Renal pelvis (tissue), 4 donors: ENCODE measurements around the gene CAMTA1. TPM values are rescaled to one million over a fixed set of nuclear protein-coding genes. Genes with fewer than 3 reads are reported as not detected.

Source experiments
- DNase-seq: peaks from one replicate; pipeline ENCODE4 v3.0.0-alpha.2; 2013
- polyA plus RNA-seq, 3 donors: library from polyadenylated mRNA; unstranded; fragments of 120-200 nt; gene quantifications; one replicate each; pipeline ENCODE4 v1.2.1, GENCODE V29; 2013; ENCODE audit not compliant: insufficient read length in 3 of 3

Gene CAMTA1
- polyA plus RNA-seq, 3 donors: 72.3 to 83.1 (median 76.0) TPM

DNA sequence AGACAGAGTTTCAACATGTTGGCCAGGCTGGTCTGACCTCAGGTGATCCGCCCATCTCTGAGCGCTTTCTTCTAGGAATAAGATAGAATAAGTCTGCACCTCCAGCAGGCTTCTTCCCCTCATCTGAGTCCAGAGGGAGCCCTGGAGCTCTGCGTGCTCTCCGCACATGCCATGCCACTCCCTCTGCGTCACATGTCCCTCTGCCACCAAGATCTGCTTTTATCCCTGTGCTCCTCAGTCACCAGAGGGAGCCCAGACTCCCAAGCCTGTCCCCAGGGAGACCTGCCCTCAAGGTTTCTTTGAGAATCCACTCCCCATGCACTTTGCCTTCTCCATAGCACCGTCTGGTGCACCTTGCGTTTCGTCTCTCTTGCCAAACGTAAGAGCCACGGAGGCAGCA, 213.0 kb downstream of the CAMTA1 start:
- no peak for DNase-seq

DNA sequence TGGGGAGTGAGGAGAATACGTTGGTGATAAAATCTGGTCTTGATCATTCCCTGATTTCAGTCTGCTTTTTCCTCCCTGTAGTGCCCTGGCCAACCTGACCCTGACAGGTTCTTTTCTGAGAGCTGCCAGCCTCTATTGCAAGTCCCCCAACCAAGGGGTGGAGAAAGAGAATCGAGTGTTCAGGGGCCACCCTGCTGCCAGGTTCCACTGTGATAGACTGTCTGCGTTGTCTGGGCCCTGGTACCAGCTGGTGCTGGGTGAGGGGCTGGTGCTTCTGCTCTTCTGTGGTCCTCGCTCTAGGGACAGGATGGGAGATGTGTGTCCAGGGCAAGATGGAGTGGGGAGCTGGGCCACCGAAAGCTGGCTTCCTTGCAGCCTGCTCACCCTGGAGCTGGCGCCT, 214.6 kb downstream of the CAMTA1 start:
- no peak for DNase-seq

DNA sequence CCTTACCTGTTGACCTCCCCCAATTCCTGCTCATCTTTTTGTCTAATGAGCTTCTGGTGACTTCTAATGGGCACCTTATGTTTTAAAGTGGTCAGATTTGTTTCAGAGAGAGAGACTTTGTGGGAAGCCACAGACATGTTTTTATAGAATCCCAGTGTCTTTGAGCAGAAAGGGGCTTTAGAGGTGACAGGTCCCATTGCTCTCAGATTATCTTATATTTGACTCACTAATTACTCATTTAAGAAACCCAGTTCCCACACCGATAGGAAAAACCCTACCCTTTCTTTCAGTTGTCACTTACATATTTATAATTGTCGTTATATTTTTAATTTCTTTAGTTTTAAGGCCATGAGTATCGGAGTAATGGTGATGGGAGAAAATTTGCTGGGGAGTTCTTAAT, 215.5 kb downstream of the CAMTA1 start:
- no peak for DNase-seq

DNA sequence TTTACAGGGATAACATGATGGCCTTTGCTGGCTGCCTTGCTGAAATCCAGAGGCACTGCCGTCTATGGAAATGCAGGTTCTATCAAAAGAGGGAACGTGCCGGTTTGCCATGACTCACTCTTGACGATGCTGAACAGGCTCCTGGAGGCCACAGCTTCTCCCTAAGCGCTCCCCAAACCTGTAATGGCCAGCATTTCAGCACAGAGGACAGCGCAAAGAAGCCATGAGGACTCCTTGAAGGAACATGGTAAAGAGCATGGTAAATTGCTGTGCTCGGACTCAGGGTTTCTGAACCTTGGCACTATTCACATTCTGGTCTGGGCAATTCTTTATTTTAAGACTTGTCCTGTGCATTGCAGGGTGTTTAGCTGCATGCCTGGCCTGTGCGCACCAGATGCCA, 217.5 kb downstream of the CAMTA1 start:
- no peak for DNase-seq

DNA sequence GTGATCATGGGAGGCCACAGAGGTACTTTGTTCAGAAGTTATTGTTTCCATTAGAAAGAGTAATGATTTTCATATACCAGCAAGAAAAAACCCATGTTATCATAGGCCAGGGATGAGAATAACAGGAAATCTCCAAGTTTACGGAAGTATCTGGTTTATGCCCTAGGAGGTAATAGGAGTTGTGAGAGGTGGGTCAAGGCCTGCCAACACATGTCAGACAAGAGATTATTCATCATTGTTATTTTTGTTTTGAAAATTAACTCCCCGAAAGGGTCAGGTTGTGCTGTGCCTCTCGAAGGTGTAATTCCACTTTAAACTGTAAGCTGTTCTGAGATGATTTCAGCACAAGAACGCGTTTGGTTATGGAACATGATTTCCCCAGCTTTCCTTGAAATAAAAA, 218.4 kb downstream of the CAMTA1 start:
- DNase-seq: no peak

DNA sequence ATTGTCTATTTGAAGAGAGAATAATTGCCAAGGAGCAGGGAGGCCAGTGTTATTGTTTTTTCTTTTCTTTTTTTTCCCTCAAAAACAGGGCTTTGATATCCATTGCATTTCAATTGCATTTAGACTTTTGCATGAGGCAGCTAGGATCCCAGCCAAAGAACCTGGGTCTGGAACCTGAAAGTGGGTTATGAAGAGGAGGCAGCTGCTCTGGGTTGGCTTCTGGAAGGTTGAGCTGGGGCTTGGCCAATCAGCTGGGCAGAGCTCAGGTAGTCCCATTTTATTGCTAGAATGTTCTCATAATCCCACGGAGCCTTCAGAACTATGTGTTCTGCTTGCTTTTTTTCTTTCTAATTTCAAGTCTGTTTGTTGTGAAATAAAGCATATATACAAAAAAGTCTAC, 218.9 kb downstream of the CAMTA1 start:
- no peak for DNase-seq

DNA sequence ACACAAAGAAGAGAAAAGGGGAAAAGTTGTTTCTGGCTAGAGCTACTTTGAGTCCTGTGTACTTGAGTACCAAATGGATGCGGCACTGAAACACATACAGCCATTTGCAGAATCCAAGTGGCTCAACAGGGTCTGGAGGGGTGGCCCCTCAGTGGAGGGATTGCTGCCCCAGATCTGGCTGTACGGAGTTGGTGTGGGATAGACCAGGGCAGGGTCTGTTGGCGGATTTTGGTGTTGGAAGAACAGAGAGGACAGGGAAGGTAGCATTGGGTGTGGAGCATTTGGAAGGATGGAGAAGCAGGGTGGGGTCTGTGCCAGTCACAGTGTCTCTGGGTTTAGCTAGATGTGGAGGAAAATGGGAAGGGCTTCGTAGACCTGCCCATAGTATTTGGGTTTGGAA, 220.5 kb downstream of the CAMTA1 start:
- DNase-seq: no peak

DNA sequence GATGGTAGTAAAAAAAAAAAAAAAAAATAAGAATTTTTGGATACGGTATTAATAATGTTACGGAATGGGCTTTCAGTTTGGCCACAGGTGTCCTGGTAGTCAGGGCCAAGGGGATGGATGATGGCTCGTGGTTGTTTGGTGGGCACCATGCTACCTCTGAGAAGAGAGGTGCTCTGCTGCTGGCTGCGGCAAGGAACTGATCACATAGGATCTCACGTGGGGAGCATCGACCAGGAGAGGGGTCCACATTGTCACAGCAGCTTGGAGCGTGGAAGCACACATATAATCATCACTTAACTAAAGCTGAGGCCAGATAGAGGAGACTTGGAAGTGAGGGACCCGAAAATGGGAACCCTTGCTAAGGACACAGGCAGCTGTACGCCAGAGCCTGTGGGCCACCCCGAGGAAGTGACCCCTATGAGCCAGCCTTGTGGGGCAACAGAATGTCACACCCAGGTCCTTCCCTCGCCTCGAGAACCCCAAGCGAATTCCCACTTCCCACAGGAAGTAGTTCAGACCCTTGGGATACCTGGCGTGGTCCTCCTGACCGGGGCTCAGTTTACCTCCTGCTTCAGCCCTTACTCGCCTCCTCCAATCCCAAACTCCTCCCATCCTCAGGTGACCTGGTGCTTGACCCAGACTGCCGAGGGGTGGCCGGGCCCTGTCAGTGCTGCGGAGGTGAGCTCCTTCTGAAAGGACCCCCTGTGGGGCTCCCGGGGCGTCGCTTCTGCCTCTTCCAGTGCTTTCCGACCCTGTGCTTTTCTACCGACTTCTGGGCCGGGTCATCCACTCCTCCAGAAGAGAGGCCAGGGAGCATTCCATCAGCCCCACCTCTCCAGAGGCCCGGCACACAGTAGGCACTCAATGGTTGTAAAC, 222.0 kb downstream of the CAMTA1 start:
- no peak for DNase-seq

DNA sequence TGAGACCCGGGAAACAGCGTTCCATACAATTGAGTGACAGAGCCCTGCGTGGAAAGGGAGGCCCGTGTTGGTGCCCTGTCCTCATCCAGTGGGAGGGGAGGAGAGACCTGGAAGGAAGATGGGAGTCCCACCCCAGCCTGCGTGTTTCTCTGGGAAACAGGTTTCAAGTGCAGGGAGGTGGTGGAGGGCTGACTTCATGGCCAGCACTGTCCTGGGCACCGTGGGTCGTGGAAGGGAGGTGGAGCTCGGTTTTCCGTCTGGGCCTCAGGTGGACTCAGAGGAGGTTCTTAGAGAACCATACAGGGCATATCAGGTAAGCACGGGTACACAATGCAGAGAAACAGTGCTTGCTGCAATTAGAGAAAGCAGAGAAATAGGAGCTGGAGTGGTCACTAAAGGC, 222.6 kb downstream of the CAMTA1 start:
- DNase-seq: no peak

DNA sequence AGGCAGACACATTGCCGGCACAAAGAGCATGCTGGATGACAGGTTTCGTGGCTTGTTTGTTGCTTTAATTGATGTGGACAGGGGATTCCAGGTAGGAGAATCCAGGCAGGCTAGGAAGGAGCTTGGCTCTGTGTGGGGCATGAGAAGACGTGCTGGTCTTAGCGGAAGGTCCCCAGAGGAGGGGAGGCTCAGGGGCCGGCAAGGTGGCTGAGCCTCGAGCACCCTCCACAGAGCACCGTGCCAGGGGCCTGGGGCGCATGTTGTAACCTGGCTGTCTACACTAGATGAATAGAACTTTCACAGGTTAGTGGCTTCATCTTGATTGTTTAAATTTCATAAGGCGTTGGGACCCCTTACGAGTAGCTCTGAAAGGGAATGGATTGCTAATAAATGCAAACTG, 223.1 kb downstream of the CAMTA1 start:
- DNase-seq: no peak

DNA sequence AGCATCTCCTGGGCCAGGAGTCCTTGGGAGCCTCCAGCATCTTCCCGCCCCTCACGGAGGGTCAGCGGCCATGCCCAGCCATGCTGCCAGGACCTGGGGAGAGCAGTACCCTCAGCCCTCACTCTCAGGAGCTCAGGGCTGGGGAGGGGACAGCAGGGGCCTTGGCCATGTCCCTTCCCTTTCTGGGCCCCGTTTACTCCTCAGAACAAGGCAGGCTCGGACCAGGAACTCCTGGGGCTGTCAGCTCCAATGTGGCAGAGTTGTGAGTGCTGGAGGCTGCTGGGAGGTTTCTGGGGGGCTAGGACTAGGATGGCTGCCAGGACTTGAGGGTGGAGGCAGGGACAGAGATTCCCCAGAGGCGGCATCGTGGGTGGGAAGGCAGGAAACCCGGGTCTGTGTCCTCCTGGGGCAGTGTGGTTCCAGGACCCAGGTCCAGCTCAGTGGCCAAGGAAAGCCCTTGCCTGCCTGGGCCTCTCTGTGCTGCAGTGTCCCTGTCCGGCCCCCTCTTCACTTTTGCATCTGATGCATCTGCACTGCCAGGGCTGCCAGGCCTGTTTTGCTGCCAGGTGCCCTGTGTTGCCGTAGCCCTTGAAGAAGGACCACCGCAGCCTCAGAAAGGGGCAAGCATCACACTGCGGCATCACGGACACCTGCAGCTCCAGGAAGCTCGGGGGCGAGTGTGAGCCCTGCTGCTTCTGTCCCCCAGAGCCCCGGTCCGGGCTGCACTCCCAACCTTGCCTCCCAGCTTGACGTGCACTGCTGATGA, 223.9 kb downstream of the CAMTA1 start:
- no peak for DNase-seq

DNA sequence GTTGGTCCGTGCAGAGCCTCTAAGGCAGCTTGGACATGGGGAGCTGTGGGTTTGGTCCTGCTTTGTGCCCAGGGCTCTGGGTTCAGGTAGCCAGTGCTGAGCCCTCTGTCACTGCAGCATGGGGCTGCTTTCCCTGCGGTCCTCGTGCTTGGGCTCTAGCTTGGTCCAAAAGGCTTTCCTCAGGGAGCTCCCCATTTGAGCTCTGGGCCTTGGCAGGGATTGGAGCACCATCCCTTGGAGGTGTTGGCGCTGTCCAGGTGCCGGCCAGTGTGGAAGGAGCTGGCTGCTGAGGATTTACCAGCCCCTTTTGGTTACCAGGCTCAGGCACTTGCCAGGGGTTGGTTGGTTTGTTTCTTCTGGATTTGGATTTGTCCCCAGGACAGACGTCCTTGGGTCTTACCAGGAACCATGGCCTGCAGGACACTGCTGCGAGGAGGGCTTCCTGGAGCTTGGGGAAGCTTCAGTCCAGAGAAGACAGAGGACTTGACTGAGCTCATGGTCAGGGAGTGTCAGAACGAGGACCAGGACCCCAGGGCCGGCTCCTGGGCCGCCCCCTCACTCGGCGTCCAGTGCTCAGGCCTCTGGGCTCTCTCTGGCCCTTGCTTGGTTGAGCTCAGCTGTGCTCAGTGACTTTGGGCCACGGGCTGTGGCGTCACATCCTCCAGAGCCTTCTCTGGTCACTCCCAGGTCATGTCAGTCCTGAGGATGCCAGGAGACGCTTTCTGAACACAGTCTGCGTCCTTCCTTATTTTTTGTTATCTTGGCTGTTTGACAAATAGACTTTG, 224.7 kb downstream of the CAMTA1 start:
- no peak for DNase-seq

DNA sequence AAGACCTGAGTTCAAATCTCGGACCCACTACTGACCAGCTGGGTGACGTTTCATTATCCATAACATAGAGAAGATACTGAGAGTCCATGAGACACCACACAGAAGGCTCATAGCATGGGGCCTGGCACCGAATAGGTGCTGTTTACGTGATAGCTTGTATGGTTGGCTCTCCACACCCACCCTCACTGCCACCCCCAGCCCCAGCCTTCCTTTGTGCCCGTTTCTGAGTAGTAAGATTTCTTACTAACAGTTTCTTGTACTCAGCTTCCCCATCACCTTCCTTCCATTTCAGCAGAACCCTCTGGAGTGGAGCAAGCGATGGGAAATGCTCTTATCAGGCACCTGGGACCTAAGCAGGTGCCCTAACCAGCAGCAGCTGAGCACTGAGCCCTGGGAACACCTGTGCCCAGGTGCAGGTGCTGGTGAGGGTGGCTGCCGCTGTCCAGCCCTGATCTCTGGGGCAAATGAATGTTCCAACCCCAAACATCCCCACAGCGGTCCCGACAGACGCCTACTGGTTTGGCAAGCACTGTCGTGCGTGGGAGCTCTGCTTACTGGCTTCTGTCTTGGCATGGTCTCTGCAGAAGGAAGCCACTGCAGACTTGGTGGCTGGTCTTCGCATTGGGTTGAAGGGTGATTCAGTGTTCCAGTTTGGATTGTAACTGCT, 225.4 kb downstream of the CAMTA1 start:
- no peak for DNase-seq

DNA sequence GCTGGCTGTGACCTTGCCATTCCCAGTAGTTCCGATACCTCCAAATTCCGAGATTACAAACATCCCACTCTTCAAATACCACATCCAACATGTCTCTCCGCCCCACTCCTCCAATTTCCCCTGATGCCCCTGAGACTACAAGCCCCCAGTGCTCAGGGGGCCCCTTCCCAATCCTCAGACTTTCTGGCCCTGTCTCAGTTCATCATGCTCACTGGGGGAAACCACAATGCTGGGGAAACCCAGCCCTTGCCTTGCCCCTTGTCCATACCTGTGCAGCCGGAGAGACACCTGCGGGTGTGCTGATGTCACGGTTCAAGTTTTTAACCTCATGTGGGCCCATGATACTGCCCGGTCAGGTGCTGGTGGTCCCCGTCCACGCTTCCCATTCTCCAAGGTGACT, 226.6 kb downstream of the CAMTA1 start:
- DNase-seq: no peak

DNA sequence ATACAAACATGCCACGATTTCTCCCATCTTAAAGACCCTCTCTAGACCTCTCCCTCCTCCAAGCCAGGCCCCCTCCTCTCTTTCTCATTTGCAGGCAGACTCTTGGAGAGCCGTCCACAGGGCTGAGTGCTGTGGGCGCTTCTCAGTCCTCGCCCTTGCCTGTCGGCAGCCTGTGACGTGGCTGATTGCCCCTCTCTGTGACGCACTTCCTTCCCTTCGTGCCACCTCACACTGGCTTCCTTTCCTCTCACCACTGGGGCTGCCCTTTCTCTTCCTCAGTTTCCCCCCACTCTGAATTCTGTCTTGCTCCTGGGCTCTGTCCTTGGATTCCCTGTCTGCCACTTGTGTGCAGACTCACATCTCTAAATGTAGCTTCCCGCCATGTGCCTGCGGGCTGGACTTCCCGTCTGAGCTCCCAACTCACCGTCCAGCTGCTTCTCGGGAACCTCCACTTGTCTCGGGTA, 227.2 kb downstream of the CAMTA1 start:
- DNase-seq: no peak

DNA sequence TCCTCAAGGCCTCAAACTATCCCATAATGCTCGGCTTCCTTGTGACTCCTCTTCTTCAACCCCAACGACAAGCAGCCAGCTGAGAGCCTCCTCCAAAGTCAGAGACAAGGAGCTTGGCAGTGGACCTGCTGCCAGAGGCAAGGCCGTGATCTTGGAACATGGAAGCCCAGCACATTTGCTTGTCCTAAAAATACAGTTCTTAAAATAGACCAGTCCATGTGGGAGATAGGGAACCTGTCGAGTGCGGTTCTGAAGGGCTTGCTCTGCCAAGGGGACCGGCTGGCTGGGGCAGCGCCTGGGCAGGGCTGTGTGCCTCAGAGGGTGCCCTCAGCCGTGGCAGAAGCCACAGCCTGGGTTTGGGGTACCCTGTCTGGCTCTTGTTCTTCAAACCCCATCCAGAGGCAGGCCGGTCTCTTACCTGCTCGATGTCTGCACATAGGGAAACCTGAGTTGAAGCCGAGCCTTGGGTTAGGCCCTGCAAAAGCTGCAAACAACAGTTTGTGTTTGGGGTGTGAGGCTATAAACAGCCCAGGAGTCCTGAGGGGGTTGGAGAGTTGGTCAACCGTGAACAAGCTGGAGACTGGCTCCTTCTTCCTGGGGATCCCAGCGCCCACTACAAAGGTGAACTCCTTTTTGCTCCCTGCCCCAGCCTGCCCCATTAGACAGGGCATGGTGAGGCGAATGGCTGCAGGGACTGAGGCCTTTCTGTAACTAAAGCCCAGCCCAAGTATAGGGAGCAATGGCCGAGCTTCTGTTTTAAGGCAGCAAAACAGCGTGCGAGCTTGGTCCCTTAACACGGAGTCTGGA, 228.8 kb downstream of the CAMTA1 start:
- DNase-seq: no peak

DNA sequence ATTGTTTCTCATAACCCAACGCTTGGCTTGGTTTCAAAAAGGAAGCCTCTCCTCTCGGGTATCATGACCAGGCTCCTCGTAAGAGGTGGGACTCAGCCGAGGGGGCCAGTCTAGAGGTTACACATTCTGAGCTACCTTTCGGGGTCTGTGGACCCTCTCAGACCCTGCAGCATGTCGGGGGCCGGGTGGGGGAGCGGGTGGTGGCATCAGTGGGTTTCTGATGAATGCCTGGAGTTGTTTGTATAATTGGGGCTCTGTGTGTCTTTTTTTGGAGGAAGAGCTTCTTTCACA, 229.3 kb downstream of the CAMTA1 start:
- no peak for DNase-seq

DNA sequence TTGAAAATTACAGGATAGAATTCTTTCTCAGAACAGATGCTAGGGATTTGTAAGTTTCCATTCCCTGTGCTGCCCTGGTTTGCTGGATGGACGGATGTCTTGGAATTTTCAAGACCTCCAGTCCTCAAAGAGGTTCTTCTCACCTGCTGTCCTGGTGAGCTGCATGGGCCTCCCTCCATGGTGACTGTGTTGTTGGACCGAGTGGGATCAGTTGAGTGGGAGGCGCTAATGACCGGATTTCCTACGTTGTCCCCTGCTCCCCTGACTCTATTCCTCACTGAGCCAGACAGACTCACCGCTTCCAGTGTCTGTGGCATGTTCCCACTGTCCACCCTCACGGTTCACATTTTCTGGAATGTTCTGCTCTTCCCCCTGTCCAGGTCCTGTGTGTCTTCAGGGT, 229.8 kb downstream of the CAMTA1 start:
- no peak for DNase-seq

DNA sequence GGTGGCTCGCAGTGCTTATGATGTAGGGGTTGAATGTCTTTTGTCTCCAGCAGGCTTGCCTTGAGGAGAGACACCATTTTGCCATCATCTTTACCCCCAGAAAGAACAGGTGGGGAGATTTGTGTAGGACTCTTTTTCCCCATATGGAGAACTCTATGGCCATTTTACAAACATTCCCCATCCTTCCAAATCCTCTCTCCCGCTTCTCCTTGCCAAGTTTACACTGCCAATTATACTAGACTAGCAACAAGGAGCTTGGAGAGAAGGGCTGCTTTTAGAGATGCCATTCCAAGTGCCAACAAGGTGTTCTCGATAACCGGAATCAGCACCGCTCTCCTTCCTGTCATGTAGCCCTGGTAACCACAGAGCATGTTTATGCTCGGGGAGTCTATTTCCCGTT, 233.1 kb downstream of the CAMTA1 start:
- no peak for DNase-seq

DNA sequence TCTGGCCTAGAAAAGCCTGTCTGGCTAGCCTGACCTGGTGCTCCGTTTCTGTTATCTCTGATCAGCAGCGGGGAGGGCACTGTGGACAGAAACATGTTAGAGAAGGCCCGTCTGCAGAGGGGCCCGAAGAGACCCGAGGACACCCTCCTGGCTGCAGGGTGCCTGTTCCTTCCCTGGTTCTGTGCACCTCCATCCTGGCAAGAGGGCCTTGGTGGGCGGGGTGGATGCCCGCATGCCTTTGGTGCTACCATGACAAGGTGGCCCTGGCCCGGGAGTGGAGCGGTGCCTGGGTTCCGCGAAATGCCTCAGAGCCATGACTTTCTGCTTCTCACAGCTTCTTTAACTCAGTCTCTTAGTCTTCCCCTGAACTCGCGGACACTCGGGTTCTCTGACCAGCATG, 233.6 kb downstream of the CAMTA1 start:
- DNase-seq: no peak

DNA sequence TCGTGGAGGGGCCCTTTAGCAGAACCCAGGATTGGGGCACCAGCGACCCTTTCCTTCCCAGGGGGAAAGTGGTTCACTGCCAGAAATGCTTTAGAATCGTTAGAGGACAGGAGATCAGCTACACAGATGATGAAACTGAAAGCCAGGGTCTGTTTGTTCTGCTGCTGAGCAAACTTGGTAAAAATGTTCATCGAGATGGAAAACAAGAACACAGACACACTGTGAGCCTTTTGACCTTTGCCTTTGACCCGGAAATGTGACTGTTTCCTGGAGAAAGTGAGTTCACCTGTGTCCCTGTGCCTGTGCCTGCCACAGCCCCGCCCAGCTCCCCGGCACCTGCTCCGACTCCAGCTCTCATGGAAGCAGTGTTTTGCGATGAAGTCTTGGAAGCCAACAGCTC, 234.3 kb downstream of the CAMTA1 start:
- DNase-seq: no peak
